Colon (tissue), 2 donors: ENCODE data around the gene NBPF1.
"Not testable (repeated sequence)": the region's sequence is repeated elsewhere in the genome, so short reads cannot be mapped to it uniquely, and the experiment has no call there.

Experiments
- FAIRE-seq: peaks from 2 replicates; lab custom pipeline; 2012; peaks lifted over from hg19 to GRCh38; lab: Jason Lieb, UNC
- donor health status: control.
- donor health status: control.

NBPF1 gene

GRCh38 chr1:16621681-16622315 lies 8.4 kb upstream of the NBPF1 start:
- FAIRE-seq: not testable (repeated sequence)

GRCh38 chr1:16621300-16621658 lies 7.9 kb upstream of the NBPF1 start:
- FAIRE-seq: no peak

GRCh38 chr1:16619803-16620501 lies 6.6 kb upstream of the NBPF1 start:
- not testable (repeated sequence) for FAIRE-seq

GRCh38 chr1:16618719-16619118 lies 5.4 kb upstream of the NBPF1 start:
- FAIRE-seq: no peak

- FAIRE-seq: no peak
Measured at GRCh38 chr1:16617778-16618580, 4.6 kb upstream of the NBPF1 start.

GRCh38 chr1:16617114-16617631 lies 3.8 kb upstream of the NBPF1 start:
- FAIRE-seq: no peak

- FAIRE-seq: no peak
Measured at GRCh38 chr1:16615253-16616252, 2.2 kb upstream of the NBPF1 start.

- FAIRE-seq: no peak
Measured at GRCh38 chr1:16614361-16615252, 1.2 kb upstream of the NBPF1 start.

GRCh38 chr1:16612332-16613172 lies 812 bp downstream of the NBPF1 start:
- FAIRE-seq: no peak

GRCh38 chr1:16611981-16612331 lies 1.4 kb downstream of the NBPF1 start:
- not testable (repeated sequence) for FAIRE-seq

GRCh38 chr1:16611164-16611563 lies 2.2 kb downstream of the NBPF1 start:
- not testable (repeated sequence) for FAIRE-seq

- not testable (repeated sequence) for FAIRE-seq
Measured at GRCh38 chr1:16610553-16610952, 2.8 kb downstream of the NBPF1 start.

GRCh38 chr1:16609761-16610160 lies 3.6 kb downstream of the NBPF1 start:
- not testable (repeated sequence) for FAIRE-seq

- FAIRE-seq: no peak
Measured at GRCh38 chr1:16608838-16609560, 4.4 kb downstream of the NBPF1 start.

GRCh38 chr1:16607853-16608815 lies 5.2 kb downstream of the NBPF1 start:
- FAIRE-seq: not testable (repeated sequence)

GRCh38 chr1:16607433-16607851 lies 5.9 kb downstream of the NBPF1 start:
- FAIRE-seq: no peak

- not testable (repeated sequence) for FAIRE-seq
Measured at GRCh38 chr1:16606666-16607432, 6.5 kb downstream of the NBPF1 start.
